Pancreas (tissue), 10 donors: Measurements from ENCODE around the gene DCC. TPM values are rescaled to one million over a fixed set of nuclear protein-coding genes. Genes with fewer than 3 reads are reported as not detected.

Experiments
- ATAC-seq, 4 donors: fragments of 200-7000 bp; cut with Tn5 transposase; one replicate each; pipeline versions ENCODE4 v1.8.0 to v1.9.1; 2020; ENCODE audit warnings: mild to moderate bottlenecking in 4 of 4, moderate library complexity in 4 of 4
- DNase-seq, 6 donors: peaks; one replicate each; pipeline ENCODE4 v3.0.0-alpha.2; 2020
- FAIRE-seq: peaks from 2 replicates; lab custom pipeline; 2012; peaks lifted over from hg19 to GRCh38; lab: Jason Lieb, UNC
- H3K27ac ChIP-seq, 4 donors: fragments of 200-600 bp; sonication (generic); 1 replicate in 3 of 4; 2 replicates in 1 of 4; pipeline versions ENCODE4 v1.5.0 to v1.8.0; 2020
- H3K27me3 ChIP-seq, 4 donors: fragments of 200-600 bp; one replicate each; pipeline ENCODE4 v1.8.0; 2021
- H3K36me3 ChIP-seq, 3 donors: fragments of 200-600 bp; sonication (generic) in 1 of 3; one replicate each; pipeline versions ENCODE4 v1.5.0 to v1.8.0; 2020 to 2021
- H3K4me1 ChIP-seq, 3 donors: fragments of 200-600 bp; one replicate each; pipeline ENCODE4 v1.8.0; 2021
- H3K4me3 ChIP-seq, 4 donors: fragments of 200-600 bp; sonication (generic) in 2 of 4; one replicate each; pipeline versions ENCODE4 v1.5.0 to v1.8.0; 2020 to 2021
- H3K9me3 ChIP-seq, 4 donors: fragments of 200-600 bp; one replicate each; pipeline ENCODE4 v1.8.0; 2021
- WGBS, 2 donors: extraction: QIAGEN DNeasy Blood & Tissue Kit; methylation state at CpG; one replicate each; pipeline ENCODE4 v1.1.7; 2013; 5-methylcytosine and 5-hydroxymethylcytosine counted together
- intact Hi-C, 3 donors: fragments of 100-400 bp; cut with DNase I; formaldehyde crosslinking; loops; one replicate each; pipeline versions ENCODE4 v1.11.1 to v1.14.2; 2022
- polyA plus RNA-seq, 2 donors: library from polyadenylated mRNA; stranded (reverse); fragments of 200-250 nt; gene quantifications; one replicate each; pipeline ENCODE4 v1.2.3, GENCODE V29; 2013
- total RNA-seq, 6 donors: library from RNA; stranded (reverse); fragmentation: NEBNext Ultra II Directional in 4 of 6; extraction: Animal tissue kit (Norgen Biotek cat#: 25700) in 4 of 6; gene quantifications; one replicate each; pipeline versions ENCODE4 v1.2.1 to v1.2.4, GENCODE V29; 2021 to 2023
- TF ChIP-seq, protein P1 (sequence below), 4 donors: fragments of 200-600 bp; sonication (generic) in 3 of 4; IDR thresholded peaks; one replicate each; pipeline versions ENCODE4 v1.5.0 to v1.8.0; 2021; ENCODE audit warnings: antibody characterized with exemption in 4 of 4
- donor health status: healthy with polysubstance abuse.
- donor health status: DM: no; HTN: no; CAD: no; lungs with moderate emphysema.
- donor health status: DM: no; HTN: no; CAD: no.
- donor health status: control.
- donor health status: control.
- donor health status: Bipolar disorder and iron deficiency.
- donor health status: DM: yes; HTN: yes; CAD: no.
- donor health status: DM: no; HTN: no; CAD: no.
- donor health status: DM: no; HTN: no; CAD: no.
- donor health status: DM: yes; HTN: yes; CAD: no.

DCC gene
- total and polyA plus RNA-seq, 8 donors, result 0.18 to 0.44 (median 0.28) TPM; not detected in 1

GRCh38 chr18:52730972-52731619, 391.1 kb downstream of the DCC start:
- Histone ChIP-seq H3K9me3 (no peaks in the 10 kb centered on the region), H3K4me3 (no peak overlapping the region), H3K4me1 (no peaks in the 10 kb centered on the region), H3K36me3 (no peaks in the 10 kb centered on the region), H3K27ac (no peak overlapping the region), H3K27me3 (no peaks in the 10 kb centered on the region)
- intact Hi-C loops, result no loop called here
- ATAC-seq (no peak), FAIRE-seq (no peak), DNase-seq (no peak)
- TF ChIP-seq, protein P1, sequence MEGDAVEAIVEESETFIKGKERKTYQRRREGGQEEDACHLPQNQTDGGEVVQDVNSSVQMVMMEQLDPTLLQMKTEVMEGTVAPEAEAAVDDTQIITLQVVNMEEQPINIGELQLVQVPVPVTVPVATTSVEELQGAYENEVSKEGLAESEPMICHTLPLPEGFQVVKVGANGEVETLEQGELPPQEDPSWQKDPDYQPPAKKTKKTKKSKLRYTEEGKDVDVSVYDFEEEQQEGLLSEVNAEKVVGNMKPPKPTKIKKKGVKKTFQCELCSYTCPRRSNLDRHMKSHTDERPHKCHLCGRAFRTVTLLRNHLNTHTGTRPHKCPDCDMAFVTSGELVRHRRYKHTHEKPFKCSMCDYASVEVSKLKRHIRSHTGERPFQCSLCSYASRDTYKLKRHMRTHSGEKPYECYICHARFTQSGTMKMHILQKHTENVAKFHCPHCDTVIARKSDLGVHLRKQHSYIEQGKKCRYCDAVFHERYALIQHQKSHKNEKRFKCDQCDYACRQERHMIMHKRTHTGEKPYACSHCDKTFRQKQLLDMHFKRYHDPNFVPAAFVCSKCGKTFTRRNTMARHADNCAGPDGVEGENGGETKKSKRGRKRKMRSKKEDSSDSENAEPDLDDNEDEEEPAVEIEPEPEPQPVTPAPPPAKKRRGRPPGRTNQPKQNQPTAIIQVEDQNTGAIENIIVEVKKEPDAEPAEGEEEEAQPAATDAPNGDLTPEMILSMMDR (IDR thresholded peaks at IDR 0.05), result no peak
- 69 to 73% methylated on average over 3 of the region's 3 CpGs for WGBS, 2 donors

GRCh38 chr18:52738946-52739345, 398.9 kb downstream of the DCC start:
- intact Hi-C loops, result no loop called here
- H3K36me3 ChIP-seq, result no peaks in the 10 kb centered on the region
- WGBS, 2 donors, result 78 to 85% methylated on average over 5 of the region's 5 CpGs
- no peak for FAIRE-seq
- no peaks in the 10 kb centered on the region for H3K9me3 ChIP-seq
- no peak overlapping the region for H3K27ac ChIP-seq
- DNase-seq, result no peak
- TF ChIP-seq, protein P1 (IDR thresholded peaks at IDR 0.05), result no peak
- H3K4me3 ChIP-seq, result no peak overlapping the region
- no peak for ATAC-seq
- H3K4me1 ChIP-seq, result no peaks in the 10 kb centered on the region
- H3K27me3 ChIP-seq, result no peaks in the 10 kb centered on the region

GRCh38 chr18:52746986-52747385, 407.0 kb downstream of the DCC start:
- H3K36me3 ChIP-seq, result no peaks in the 10 kb centered on the region
- intact Hi-C loops, result no loop called here
- whole genome bisulfite sequencing, 2 donors, result 63 to 68% methylated on average over 2 of the region's 2 CpGs
- no peak for FAIRE-seq
- H3K27ac ChIP-seq, result no peak overlapping the region
- no peak for ATAC-seq
- TF ChIP-seq, protein P1 (IDR thresholded peaks at IDR 0.05), result no peak
- H3K4me1 ChIP-seq, result no peaks in the 10 kb centered on the region
- no peaks in the 10 kb centered on the region for H3K9me3 ChIP-seq
- H3K27me3 ChIP-seq, result no peaks in the 10 kb centered on the region
- H3K4me3 ChIP-seq, result no peak overlapping the region
- no peak for DNase-seq

GRCh38 chr18:52747869-52748268, 407.9 kb downstream of the DCC start:
- peak in 1 of 6 donors; percentile 42 for DNase-seq
- no peak for FAIRE-seq
- no peak overlapping the region for H3K4me3 ChIP-seq
- H3K27ac ChIP-seq, result no peak overlapping the region
- ATAC-seq, result no peak
- TF ChIP-seq, protein P1 (IDR thresholded peaks at IDR 0.05), result no peak
- intact Hi-C loops, result no loop called here
- no peaks in the 10 kb centered on the region for H3K9me3 ChIP-seq
- WGBS, 2 donors, result 95% methylated on average over 23 of the region's 23 CpGs
- no peaks in the 10 kb centered on the region for H3K36me3 ChIP-seq
- no peaks in the 10 kb centered on the region for H3K27me3 ChIP-seq
- no peaks in the 10 kb centered on the region for H3K4me1 ChIP-seq

GRCh38 chr18:52748343-52748742, 408.3 kb downstream of the DCC start:
- TF ChIP-seq, protein P1 (IDR thresholded peaks at IDR 0.05), result no peak
- DNase-seq (peak in 1 of 6 donors; percentile 38), FAIRE-seq (no peak), ATAC-seq (no peak)
- 85 to 89% methylated on average over 8 of the region's 8 CpGs for WGBS, 2 donors
- Histone ChIP-seq H3K9me3 (no peaks in the 10 kb centered on the region), H3K4me1 (no peaks in the 10 kb centered on the region), H3K4me3 (no peak overlapping the region), H3K27me3 (no peaks in the 10 kb centered on the region), H3K36me3 (no peaks in the 10 kb centered on the region), H3K27ac (no peak overlapping the region)
- intact Hi-C loops, result no loop called here
